A549 (cell line): Measurements from ENCODE around the gene CNTN1.

Experiments
- CHD2 ChIP-seq: fragments of 150-350 bp; IDR thresholded peaks from 2 replicates; pipeline ENCODE4 v1.6.1; 2014; ENCODE audit warnings: low read length; ENCODE audit not compliant: partially characterized antibody
- EP300 ChIP-seq, 2 experiments: fragments of >200 bp; sonication (Bioruptor Twin); formaldehyde crosslinking; IDR thresholded peaks; 2 replicates in 1 of 2; 3 replicates in 1 of 2; pipeline ENCODE4 v1.6.1; 2016 to 2017
- FOSL2 ChIP-seq, 2 experiments: fragments of 450-650 bp in 1 of 2; fragments of >200 bp in 1 of 2; sonication (Bioruptor Twin) in 1 of 2; formaldehyde crosslinking; IDR thresholded peaks; 2 replicates each; pipeline versions ENCODE4 v1.5.0 to v1.6.1; 2016 to 2020; ENCODE audit warnings: mild to moderate bottlenecking in 1 of 2, moderate library complexity in 1 of 2
- JUNB ChIP-seq: fragments of >200 bp; sonication (Bioruptor Twin); formaldehyde crosslinking; IDR thresholded peaks from 2 replicates; pipeline ENCODE4 v1.6.1; 2016
- KDM5A ChIP-seq: fragments of 200-600 bp; sonication (generic); IDR thresholded peaks from 2 replicates; pipeline ENCODE4 v1.6.1; 2016; ENCODE audit warnings: antibody characterized with exemption, mild to moderate bottlenecking
- NR3C1 ChIP-seq: fragments of >200 bp; sonication (Bioruptor Twin); formaldehyde crosslinking; IDR thresholded peaks from 3 replicates; pipeline ENCODE4 v1.6.1; 2017
- POLR2A ChIP-seq: IDR thresholded peaks from 2 replicates; pipeline ENCODE4 v1.6.1; 2012; ENCODE audit warnings: mild to moderate bottlenecking, low read length
- RAD21 ChIP-seq, 2 experiments: fragments of >200 bp in 1 of 2; sonication (Bioruptor Twin) in 1 of 2; formaldehyde crosslinking in 1 of 2; IDR thresholded peaks in 1 of 2; conservative IDR thresholded peaks in 1 of 2; 2 replicates in 1 of 2; 3 replicates in 1 of 2; pipeline ENCODE4 v1.6.1; 2012 to 2018; ENCODE audit warnings: inconsistent platforms in 1 of 2
- REST ChIP-seq: fragments of 200-600 bp; sonication (generic); IDR thresholded peaks from 2 replicates; pipeline ENCODE4 v1.6.1; 2016; ENCODE audit warnings: antibody characterized with exemption, mild to moderate bottlenecking, moderate library complexity
- RNF2 ChIP-seq: fragments of 200-600 bp; sonication (generic); IDR thresholded peaks from 2 replicates; pipeline ENCODE4 v1.6.1; 2016; ENCODE audit warnings: low read depth, mild to moderate bottlenecking, antibody characterized with exemption, moderate library complexity, borderline replicate concordance
- SMC3 ChIP-seq: fragments of >200 bp; sonication (Bioruptor Twin); formaldehyde crosslinking; IDR thresholded peaks from 3 replicates; pipeline ENCODE4 v1.6.1; 2018; ENCODE audit warnings: inconsistent platforms
- ZFP36 ChIP-seq: fragments of 450-650 bp; IDR thresholded peaks from 2 replicates; pipeline ENCODE4 v1.6.1; 2014; ENCODE audit warnings: borderline replicate concordance; ENCODE audit not compliant: partially characterized antibody
- TF ChIP-seq, protein P1 (sequence below): fragments of >200 bp; sonication (Bioruptor Twin); formaldehyde crosslinking; IDR thresholded peaks from 3 replicates; pipeline ENCODE4 v1.5.1; 2016
- TF ChIP-seq, protein P2 (sequence below): IDR thresholded peaks from 2 replicates; pipeline ENCODE4 v1.6.1; 2012

GRCh38 chr12:40921563-40922163 lies 229.4 kb downstream of the CNTN1 start:
- TF ChIP-seq REST (no peak), FOSL2 (IDR thresholded peaks at IDR 0.05) (no peak), FOSL2 (CRISPR knock-in tag; IDR thresholded peaks at IDR 0.05) (no peak), RNF2 (no peak), JUNB (no peak), KDM5A (no peak), CHD2 (no peak), SMC3 (peak; percentile 87), NR3C1 (no peak), POLR2A (no peak), ZFP36 (no peak), EP300 (IDR thresholded peaks at IDR 0.05) (no peak), RAD21 (conservative IDR thresholded peaks at IDR 0.05 in 1 of 2, IDR thresholded peaks at IDR 0.05 in 1 of 2) (peak; percentile 84 to 87)
- TF ChIP-seq, protein P1, sequence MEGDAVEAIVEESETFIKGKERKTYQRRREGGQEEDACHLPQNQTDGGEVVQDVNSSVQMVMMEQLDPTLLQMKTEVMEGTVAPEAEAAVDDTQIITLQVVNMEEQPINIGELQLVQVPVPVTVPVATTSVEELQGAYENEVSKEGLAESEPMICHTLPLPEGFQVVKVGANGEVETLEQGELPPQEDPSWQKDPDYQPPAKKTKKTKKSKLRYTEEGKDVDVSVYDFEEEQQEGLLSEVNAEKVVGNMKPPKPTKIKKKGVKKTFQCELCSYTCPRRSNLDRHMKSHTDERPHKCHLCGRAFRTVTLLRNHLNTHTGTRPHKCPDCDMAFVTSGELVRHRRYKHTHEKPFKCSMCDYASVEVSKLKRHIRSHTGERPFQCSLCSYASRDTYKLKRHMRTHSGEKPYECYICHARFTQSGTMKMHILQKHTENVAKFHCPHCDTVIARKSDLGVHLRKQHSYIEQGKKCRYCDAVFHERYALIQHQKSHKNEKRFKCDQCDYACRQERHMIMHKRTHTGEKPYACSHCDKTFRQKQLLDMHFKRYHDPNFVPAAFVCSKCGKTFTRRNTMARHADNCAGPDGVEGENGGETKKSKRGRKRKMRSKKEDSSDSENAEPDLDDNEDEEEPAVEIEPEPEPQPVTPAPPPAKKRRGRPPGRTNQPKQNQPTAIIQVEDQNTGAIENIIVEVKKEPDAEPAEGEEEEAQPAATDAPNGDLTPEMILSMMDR, result peak; percentile 76
- TF ChIP-seq, protein P2, sequence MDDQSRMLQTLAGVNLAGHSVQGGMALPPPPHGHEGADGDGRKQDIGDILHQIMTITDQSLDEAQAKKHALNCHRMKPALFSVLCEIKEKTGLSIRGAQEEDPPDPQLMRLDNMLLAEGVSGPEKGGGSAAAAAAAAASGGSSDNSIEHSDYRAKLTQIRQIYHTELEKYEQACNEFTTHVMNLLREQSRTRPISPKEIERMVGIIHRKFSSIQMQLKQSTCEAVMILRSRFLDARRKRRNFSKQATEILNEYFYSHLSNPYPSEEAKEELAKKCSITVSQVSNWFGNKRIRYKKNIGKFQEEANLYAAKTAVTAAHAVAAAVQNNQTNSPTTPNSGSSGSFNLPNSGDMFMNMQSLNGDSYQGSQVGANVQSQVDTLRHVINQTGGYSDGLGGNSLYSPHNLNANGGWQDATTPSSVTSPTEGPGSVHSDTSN, result no peak
